GM21390 (cell line): Measurements from ENCODE around the gene CAV2.

ENCODE experiments used
- ATAC-seq: cut with Tn5 transposase; IDR thresholded peaks from one replicate; pipeline ENCODE4 v1.9.1; 2021; ENCODE audit not compliant: unreplicated experiment

CAV2 gene

DNA sequence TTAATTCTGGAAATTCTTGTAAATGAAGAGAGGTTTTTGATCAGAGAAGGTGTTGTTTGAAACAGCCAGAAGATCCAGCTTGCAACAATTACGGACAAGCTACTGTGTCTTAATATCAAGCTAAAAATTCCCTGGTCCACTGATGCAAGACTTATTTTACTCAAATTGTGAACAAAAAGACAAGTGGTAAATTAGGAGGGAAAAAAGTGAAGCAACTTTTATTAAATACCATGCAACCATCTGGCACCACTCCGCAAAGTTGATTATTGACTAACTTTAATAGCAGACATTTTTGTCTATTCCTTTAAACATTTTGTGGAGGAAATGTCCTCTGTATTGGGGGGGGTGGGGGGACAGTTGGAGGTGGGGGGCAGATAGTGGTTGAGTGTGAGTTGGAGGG is 5.1 kb upstream of the CAV2 start:
- no peak for ATAC-seq

DNA sequence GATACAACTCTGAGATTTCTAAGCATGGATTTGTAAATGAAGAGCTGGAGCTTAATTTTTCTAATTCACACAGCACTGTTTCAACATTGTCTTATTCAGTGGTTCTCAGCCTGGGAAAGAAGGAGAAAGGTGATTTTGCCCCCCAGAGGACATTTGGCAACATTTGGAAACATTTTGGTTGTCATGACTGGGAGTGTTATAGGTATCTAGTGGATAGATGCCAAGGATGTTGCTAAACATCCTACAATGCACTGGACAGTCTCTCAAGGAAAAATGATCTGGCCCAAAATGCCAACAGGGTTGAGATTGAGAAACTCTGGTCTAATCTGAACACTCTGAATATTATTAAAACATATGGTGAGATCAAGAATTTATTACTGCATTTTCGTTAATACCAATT is 3.8 kb upstream of the CAV2 start:
- ATAC-seq: no peak

- ATAC-seq: no peak
Observed at GRCh38 chr7:116496653-116497052, 2.9 kb upstream of the CAV2 start.

DNA sequence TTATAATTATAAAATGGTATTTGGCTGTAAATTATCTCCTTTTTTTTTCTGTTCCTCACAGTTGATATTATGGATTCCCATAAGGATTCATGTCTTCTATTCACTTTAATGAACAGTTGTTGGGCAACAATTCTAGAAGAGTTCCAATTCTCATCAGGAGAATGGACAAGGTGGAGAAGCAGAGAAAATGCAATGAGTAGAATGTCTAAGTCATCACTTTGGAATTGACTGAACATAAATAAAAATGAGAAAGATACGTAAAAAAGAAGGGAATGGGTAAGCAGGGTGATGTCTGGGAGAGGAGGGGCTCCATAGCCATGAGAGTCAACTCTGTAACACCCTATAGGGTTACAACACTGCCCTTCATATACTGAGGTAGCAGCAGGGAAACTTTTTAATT is 1.8 kb upstream of the CAV2 start:
- ATAC-seq: no peak

DNA sequence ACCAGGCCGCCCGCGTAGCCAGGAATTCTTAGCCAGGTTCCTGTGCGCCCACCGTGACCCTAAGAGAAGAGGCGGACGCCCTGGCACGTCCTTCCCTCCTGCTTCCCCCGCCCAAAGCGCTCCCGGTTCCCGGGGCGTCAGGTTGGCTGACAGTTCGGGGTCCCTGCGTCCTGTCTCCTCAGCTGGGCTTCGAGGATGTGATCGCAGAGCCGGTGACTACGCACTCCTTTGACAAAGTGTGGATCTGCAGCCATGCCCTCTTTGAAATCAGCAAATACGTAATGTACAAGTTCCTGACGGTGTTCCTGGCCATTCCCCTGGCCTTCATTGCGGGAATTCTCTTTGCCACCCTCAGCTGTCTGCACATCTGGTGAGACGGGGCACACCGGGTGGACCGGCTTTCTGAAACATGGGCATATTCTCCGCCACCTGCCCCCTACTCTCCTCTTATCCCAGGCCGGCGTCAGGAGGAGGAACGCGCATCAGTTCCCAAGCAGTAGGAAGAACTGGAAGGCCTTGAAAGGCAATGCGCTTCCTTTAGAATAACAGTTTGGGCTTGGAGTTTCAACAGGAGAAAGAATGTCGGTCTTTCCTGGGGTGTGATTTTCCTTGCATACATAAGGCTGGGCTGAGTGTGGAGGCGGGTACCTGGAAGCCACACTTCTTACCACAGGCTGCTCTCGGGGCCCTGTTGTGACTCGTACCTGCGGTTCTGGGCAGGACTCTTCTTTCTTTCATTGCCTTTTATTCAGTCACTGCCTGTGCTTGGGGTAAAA is 728 bp downstream of the CAV2 start:
- peak; percentile 59 for ATAC-seq

- ATAC-seq: no peak
Observed at GRCh38 chr7:116501425-116502167, 2.1 kb downstream of the CAV2 start.

- ATAC-seq: no peak
Observed at GRCh38 chr7:116502201-116503096, 2.9 kb downstream of the CAV2 start.

GRCh38 chr7:116503835-116504234 is 4.3 kb downstream of the CAV2 start:
- no peak for ATAC-seq

- no peak for ATAC-seq
Observed at GRCh38 chr7:116505278-116505677, 5.7 kb downstream of the CAV2 start.

- no peak for ATAC-seq
Observed at GRCh38 chr7:116505823-116506222, 6.3 kb downstream of the CAV2 start.

DNA sequence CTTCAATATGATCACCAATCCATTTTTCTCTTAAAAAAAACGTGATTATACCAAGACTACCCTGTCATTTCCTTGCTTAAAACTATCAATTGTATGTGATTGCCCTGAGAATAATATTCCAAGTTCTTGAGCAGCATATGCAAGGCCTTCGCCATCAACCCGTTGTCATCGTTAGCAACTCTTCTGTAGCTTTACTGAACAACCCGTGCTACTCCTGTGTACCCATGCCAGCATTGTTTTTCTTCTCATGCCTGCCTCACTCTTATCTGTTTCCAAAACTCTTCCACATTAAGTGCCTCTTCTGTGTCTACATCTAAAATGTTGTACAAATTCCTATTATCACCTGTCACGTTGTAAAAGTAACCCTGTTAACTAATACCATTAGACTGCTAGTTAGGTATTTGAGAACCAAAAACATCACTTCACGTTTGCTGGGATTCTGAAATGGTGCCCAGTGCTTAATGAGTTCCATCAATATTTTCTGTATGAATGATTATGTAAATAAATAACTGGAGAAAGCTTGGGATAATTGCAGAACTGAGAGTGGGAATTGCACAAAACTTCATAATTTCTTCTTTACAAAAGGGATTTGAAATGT is 10.5 kb downstream of the CAV2 start:
- ATAC-seq: no peak

DNA sequence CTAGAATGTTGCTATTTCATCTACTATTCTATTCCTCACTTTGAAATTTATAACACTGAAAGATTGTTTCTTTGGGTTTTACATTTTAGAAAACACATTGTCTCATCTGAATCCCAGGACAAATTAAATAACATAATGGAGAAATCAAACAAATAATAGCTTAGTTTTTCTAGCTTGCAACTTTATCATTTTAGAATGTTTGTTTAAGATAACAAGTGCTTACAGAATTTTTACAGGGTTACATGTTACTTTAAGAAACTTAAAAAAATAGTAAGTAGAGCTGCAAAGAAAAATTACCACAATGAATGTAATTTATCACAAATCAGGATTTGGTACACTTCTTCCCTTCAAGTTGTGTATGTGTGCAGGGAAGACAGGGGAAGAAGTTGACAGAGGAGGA is 11.3 kb downstream of the CAV2 start:
- no peak for ATAC-seq

DNA sequence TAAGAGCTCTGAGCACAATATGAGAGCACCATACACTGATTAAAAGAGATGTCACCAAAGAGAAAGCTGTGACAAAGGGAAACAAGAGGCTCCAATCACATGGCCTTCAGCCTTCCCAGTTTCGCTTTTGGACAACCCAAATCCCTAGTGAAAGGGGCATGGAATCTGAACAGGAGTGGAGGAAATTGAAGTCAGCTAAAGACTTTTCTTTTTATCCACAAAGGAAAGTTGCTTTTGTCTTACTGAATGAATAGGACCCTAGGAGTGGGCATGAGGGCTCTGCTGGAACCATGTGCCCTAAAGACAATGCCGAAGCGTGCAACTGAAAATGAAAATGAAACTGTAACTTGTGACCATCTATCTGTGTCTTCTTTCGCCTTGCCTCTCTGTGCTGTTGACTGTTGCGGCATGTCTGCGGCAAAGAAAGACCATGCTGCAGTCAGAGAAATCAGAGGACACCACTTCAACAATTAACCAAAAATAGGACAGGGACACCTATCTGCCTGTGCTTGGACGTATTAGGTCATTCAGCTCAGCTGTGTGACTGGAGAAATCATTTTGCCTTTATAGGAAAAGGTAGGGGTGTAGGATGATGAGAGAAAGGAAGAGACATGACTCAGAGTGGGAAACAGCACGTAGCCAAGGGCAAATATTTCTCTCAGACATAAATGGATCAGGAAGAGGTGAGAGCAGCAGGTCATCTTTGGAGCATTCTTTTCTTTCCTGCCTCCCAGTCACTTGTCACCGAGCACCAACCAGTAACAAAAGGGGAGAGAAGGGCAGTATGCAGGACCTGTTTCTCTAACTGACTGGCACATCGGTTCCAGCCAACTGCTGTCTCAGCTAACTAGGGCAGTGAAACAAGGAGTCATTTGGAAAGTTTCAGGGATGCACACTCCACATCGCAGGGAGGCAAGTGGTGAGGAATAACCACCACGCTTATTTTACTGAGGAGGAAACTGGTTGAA is 12.3 kb downstream of the CAV2 start:
- peak; percentile 100 for ATAC-seq

DNA sequence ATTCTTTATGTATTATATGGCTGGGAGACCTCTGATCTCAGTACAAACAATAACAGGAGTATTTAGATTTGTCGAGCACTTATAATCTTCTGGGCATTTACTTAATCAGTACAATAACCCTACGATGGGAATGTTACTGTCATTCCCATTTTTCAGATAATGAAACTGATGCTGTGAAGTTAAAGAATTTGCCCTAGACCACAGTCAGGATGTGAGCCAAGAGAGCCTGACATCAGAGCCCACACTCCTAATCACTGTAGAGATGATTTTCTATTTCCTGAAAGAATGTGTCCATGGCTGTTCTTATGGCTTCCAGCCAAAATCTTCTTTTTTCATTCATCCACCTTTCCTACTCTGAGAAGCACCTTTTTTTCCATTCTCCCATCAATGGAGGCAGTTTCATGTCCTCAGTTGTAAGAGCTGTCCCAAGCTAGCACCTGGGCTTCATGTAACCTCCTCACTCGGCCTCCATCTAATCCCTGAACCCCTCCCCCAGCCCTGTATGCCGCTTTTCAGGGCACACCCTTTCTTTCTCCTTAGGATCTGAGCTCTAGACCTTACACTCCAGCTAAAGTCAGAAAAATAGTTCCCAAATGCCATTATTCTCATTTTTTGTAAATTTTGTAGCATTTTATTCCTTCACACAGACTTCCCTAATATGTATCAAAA is 13.1 kb downstream of the CAV2 start:
- no peak for ATAC-seq

DNA sequence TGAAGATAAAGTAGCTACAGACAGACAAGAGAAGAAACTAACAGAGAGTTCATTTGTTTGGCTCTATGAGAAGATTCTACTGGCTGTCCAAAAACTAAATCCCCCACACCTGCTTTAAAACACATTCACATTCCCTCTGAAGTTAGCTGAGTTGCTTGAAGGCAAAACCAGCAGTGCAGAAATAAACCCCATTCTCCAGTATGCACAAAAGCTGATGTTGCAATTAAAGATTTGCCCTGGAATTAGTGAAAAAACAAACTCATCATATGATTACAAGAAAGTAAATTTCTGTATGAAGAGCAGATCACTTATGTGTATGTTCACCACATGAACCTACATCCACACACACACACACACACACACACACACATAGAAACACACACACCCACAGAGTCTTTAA is 16.0 kb downstream of the CAV2 start:
- no peak for ATAC-seq

GRCh38 chr7:116516324-116516723 is 16.8 kb downstream of the CAV2 start:
- ATAC-seq: no peak

GRCh38 chr7:116517626-116518025 is 18.1 kb downstream of the CAV2 start:
- ATAC-seq: no peak

DNA sequence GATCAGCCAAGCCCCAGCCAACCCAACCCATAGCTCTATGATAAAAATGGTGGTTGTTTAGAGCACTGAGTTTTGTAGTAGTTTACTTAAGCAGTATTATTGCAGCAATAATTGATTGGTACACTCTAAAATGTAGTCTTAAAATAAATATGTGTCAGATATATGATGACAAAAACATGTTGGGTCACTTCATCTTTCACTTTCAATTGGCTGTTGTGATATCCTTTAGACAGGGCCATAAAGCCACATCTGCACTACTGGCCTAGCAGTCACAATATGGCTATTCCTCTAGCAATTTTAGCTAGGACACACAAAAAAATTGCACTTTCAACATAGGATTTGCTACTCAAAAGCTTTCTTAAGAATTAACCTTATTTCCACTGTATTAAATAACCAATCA is 19.4 kb downstream of the CAV2 start:
- ATAC-seq: no peak

DNA sequence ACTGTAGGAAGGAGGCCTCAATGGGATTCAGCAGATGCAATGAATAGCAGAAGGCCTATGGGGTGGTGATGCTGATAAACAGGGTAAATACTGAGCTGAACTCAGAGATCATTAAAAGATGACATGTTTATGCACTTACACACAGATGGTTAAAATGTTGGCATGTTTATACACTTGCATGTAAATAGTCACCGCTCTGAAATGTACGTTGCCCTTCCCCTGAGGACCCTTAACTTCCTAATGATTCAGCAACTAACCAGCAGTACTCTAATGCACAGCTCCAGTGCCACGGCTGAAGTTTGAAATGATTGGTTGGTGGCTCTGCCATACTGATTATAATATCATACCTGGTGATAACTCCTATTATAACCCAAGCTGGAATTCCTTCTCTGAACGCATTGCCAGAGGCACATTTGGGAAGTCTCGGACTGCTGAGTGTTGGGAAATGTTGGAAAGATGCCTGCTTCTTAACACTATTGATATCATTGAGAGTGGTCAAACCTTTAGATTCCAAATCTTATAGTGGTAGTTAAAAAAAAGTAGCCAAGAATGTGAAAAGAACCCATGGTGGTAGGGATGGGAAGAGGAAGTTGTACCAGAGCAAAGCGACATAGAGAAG is 21.6 kb downstream of the CAV2 start:
- no peak for ATAC-seq
